GM12864 (cell line): ENCODE data around the gene PPP1R3G.

ENCODE experiments used
- DNase-seq: peaks from one replicate; pipeline ENCODE4 v3.0.0-alpha.2; 2011; ENCODE audit warnings: low read depth
- H3K4me3 ChIP-seq: 2 replicates; pipeline ENCODE4 v1.5.1; 2011; ENCODE audit warnings: mild to moderate bottlenecking, low read depth, low read length, control low read depth
- TF ChIP-seq, protein P1 (sequence below): IDR thresholded peaks from 2 replicates; pipeline ENCODE4 v1.5.1; 2011; ENCODE audit warnings: low read depth, mild to moderate bottlenecking, moderate library complexity, low read length, control low read depth, inconsistent platforms; ENCODE audit errors: missing control alignments

Gene PPP1R3G

DNA sequence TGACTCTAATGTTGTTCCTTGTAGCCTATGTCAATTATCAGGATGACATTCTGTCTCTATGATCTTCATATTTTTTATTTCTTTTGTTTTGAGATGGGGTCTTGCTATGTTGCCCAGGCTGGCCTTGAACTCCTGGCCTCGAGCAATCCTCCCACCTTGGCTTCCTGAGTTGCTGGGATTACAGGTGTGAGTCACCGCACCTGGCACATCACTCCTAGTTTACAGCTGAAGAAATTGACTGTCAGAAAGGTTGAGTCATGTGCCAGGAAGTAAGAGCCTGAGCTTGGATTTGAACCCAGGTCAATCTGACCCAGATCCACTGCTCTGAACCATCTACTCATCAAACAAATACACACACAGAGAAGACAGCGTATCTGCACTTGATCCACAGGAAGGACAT lies 14.4 kb downstream of the PPP1R3G start:
- no peak for DNase-seq
- TF ChIP-seq, protein P1, sequence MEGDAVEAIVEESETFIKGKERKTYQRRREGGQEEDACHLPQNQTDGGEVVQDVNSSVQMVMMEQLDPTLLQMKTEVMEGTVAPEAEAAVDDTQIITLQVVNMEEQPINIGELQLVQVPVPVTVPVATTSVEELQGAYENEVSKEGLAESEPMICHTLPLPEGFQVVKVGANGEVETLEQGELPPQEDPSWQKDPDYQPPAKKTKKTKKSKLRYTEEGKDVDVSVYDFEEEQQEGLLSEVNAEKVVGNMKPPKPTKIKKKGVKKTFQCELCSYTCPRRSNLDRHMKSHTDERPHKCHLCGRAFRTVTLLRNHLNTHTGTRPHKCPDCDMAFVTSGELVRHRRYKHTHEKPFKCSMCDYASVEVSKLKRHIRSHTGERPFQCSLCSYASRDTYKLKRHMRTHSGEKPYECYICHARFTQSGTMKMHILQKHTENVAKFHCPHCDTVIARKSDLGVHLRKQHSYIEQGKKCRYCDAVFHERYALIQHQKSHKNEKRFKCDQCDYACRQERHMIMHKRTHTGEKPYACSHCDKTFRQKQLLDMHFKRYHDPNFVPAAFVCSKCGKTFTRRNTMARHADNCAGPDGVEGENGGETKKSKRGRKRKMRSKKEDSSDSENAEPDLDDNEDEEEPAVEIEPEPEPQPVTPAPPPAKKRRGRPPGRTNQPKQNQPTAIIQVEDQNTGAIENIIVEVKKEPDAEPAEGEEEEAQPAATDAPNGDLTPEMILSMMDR = no peak
- no peak overlapping the region for H3K4me3 ChIP-seq

DNA sequence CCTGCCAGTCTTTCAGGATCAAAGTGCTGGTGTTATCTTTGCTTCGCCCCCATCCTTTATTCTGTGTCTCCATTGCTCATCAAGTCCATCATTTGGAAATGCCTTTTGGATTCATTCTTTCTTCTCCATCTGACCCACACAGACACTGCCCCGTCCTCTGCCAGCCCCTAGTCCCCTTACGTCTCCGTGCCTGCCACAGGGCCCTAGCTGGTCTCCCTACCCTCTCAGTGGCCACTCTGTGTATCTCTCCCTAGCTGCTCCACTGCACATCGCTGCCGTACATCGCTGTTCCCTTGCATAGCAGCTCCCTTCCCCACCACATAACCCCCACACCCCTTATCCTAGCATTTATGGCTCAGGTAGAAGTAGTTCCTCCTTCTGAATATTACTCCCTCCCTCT lies 15.7 kb downstream of the PPP1R3G start:
- DNase-seq = no peak
- no peak overlapping the region for H3K4me3 ChIP-seq
- TF ChIP-seq, protein P1 = no peak

DNA sequence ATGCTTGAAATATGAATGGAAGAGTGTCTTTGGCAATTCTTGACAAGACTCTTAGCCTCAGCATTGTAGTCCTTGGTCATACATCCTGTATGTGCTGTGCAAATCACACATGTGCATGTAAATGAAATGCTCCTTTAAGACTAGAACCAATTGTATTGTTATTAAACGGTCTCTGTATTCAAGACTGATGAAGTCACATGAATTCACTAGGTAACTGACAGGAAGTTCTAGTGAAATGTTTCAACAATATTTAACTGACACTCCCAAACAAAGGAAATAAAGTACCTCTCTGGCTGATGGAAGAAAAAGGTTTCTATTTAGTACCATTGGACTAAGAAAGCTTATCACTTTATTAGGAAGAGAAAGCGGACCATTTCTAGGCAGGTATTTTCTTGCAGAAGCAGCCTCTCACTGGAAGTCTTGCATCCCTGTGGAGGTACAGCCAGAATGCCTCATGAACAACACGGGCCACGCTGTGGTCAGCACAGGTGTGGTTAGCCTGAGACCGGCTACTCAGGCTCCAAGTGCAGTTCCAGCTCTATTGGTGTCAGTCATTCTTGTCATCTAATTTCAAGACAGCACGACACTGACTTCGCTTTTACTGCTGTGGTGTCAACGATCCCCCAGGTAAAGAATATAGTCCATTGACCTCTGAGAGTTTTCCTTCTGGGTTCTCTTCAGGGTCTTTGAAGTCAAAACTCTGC lies 17.3 kb downstream of the PPP1R3G start:
- TF ChIP-seq, protein P1 = no peak
- H3K4me3 ChIP-seq = no peak overlapping the region
- no peak for DNase-seq

DNA sequence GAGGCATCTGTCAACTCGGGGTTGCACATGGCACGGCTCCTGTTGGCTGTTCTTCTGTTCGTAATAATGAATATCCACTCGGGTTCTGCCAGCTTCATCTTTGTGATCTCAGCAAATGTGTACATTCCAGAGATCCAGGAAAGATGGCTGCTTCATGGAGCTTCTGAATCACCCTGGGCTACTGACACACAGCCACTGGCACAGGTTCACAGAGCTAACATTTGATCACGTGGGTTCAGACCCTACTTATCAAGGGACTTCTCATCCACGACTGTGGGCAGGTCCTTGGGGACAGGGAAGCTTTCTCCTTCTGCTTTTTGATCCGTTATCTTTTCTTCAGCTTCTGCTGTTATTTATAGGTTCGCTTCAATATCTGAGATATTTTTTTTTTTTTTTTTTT lies 18.1 kb downstream of the PPP1R3G start:
- no peak overlapping the region for H3K4me3 ChIP-seq
- DNase-seq = no peak
- TF ChIP-seq, protein P1 = no peak

DNA sequence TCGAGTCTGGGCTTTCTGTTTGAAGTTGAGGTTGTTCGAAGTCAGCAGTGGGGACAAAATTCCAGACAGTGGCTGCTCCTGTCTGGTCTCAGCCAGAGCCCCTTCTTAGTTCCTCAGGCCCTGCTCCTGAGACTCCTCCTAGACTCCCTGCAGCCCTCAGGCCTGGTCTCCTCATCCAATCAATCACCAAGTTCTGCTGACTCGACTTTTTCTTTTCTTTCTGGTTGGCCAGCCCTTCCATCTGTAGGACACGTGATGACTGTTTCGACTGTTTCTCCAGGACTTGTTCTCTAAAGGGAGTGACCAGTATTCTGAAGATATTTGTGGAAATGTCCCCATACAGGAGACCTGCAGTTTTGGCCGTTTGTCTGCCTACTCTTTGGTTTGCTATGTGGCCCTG lies 19.5 kb downstream of the PPP1R3G start:
- DNase-seq = no peak
- H3K4me3 ChIP-seq = no peak overlapping the region
- TF ChIP-seq, protein P1 = no peak

DNA sequence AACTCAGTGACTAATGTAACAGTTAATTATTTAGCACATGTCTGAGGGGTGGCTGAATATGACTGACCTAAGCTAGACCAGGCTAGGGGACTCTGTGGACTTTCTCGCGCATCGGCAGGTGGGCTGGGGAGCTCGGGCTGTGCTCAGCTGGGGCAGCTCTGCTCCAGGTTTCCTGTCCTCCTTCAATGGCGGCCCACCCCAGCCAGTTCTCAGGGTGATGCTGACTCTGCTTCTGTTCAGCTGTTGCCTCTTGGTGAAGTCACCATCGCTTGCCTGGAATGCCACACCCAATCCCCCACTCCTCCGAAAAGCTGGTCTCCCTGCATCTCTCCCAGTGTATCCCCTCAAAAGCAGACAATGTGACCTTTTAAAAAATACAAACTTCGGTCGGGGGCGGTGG lies 20.0 kb downstream of the PPP1R3G start:
- TF ChIP-seq, protein P1 = no peak
- no peak for DNase-seq
- H3K4me3 ChIP-seq = no peak overlapping the region

DNA sequence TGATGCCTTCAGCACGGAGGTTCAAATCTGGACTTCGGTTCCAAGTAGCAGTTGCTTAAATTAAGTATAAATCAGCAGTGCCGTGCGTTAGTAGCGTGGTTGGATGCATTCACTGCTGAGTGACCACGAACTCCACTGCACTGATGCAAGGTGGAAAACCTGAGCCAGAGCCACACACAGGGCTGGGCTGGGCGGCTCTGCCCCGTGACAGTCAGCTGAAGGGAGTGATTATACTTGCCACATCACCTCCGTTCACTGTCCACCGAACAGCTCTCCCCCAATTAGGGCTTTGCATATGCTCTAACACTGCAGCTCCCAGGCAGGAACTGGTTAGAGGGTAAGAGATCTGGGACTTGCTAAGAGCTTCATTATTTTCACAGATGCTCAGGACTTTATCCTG lies 22.2 kb downstream of the PPP1R3G start:
- no peak for DNase-seq
- TF ChIP-seq, protein P1 = no peak
- no peak overlapping the region for H3K4me3 ChIP-seq
